GM19468 (cell line): Measurements from ENCODE around the gene LENG8.
"Not testable (repeated sequence)": the region's sequence is repeated elsewhere in the genome, so short reads cannot be mapped to it uniquely, and the experiment has no call there.

Experiments used
- ATAC-seq: cut with Tn5 transposase; IDR thresholded peaks from one replicate; pipeline ENCODE4 v1.9.1; 2021; ENCODE audit warnings: mild to moderate bottlenecking, moderate library complexity, moderate number of reproducible peaks; ENCODE audit not compliant: unreplicated experiment; ENCODE audit errors: extremely low read depth

The LENG8 gene

GRCh38 chr19:54473892-54474372 lies 24.9 kb downstream of the LENG8 start:
- no peak for ATAC-seq

GRCh38 chr19:54475706-54476105 lies 26.7 kb downstream of the LENG8 start:
- no peak for ATAC-seq

GRCh38 chr19:54477650-54478049 lies 28.7 kb downstream of the LENG8 start:
- ATAC-seq = no peak

GRCh38 chr19:54478677-54479266 lies 29.8 kb downstream of the LENG8 start:
- no peak for ATAC-seq

- ATAC-seq = no peak
Measured at GRCh38 chr19:54480051-54480450, 31.1 kb downstream of the LENG8 start.

GRCh38 chr19:54481326-54481930 lies 32.4 kb downstream of the LENG8 start:
- ATAC-seq = no peak

- ATAC-seq = no peak
Measured at GRCh38 chr19:54482889-54483288, 33.9 kb downstream of the LENG8 start.

- no peak for ATAC-seq
Measured at GRCh38 chr19:54484451-54484850, 35.5 kb downstream of the LENG8 start.

GRCh38 chr19:54485851-54486250 lies 36.9 kb downstream of the LENG8 start:
- ATAC-seq = no peak

GRCh38 chr19:54489341-54489740 lies 40.3 kb downstream of the LENG8 start:
- no peak for ATAC-seq

- no peak for ATAC-seq
Measured at GRCh38 chr19:54489766-54490165, 40.8 kb downstream of the LENG8 start.

GRCh38 chr19:54492568-54492967 lies 43.6 kb downstream of the LENG8 start:
- no peak for ATAC-seq

GRCh38 chr19:54493056-54493455 lies 44.1 kb downstream of the LENG8 start:
- ATAC-seq = not testable (repeated sequence)

- no peak for ATAC-seq
Measured at GRCh38 chr19:54493967-54494585, 45.1 kb downstream of the LENG8 start.

- not testable (repeated sequence) for ATAC-seq
Measured at GRCh38 chr19:54495284-54495683, 46.3 kb downstream of the LENG8 start.

GRCh38 chr19:54497747-54498450 lies 48.9 kb downstream of the LENG8 start:
- not testable (repeated sequence) for ATAC-seq

GRCh38 chr19:54498451-54498772 lies 49.4 kb downstream of the LENG8 start:
- ATAC-seq = not testable (repeated sequence)

- no peak for ATAC-seq
Measured at GRCh38 chr19:54502518-54503048, 53.6 kb downstream of the LENG8 start, which contains the start of gene LAIR2. Gene LAIR2, plus strand, starts transcription at chr19:54502831. Its CDS starts 88 bp downstream, at chr19:54502919.

GRCh38 chr19:54505542-54505941 lies 56.5 kb downstream of the LENG8 start:
- not testable (repeated sequence) for ATAC-seq

- no peak for ATAC-seq
Measured at GRCh38 chr19:54506079-54506478, 57.1 kb downstream of the LENG8 start.
